ENCODE results near the gene HFE. TPM values are rescaled to one million over a fixed set of nuclear protein-coding genes. Genes with fewer than 3 reads are reported as not detected.

Gene HFE
- total and polyA plus RNA-seq, 2 of the 13 experiments (the other 11 are each of a cell fraction or from before 2014, with no cell fraction given), result 3.7 to 6.3 TPM

DNA sequence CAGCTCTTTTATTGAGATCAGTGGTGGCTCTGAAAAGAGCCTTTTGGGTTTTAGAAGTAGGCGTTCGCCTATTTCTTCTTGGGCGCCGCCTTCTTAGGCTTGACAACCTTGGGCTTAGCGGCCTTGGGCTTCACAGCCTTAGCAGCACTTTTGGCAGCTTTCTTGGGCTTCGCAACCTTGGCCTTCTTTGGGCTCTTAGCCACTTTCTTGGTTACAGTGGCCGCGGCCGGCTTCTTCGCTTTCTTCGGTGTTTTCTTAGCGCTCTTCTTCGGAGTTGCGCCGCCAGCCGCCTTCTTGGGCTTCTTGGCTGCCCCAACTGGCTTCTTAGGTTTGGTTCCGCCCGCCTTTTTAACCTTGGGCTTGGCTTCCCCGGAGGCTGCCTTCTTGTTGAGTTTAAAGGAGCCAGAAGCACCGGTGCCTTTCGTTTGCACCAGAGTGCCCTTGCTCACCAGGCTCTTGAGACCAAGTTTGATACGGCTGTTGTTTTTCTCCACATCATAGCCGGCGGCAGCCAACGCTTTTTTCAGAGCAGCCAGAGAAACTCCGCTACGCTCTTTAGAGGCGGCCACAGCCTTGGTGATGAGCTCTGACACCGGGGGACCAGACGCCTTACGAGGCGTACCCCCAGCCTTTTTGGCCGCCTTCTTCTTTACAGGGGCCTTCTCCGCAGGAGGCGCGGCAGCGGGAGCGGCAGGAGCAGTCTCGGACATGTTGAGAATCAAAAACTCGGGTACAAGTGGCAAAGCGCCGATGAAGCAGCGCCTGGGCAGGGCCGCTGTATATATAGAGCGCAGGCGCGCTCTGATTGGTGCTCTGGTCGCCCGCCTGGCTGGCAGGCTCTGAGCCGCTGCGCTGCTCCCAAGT is 31.3 kb upstream of the HFE start (continued):
- TF ChIP-seq, protein P1, sequence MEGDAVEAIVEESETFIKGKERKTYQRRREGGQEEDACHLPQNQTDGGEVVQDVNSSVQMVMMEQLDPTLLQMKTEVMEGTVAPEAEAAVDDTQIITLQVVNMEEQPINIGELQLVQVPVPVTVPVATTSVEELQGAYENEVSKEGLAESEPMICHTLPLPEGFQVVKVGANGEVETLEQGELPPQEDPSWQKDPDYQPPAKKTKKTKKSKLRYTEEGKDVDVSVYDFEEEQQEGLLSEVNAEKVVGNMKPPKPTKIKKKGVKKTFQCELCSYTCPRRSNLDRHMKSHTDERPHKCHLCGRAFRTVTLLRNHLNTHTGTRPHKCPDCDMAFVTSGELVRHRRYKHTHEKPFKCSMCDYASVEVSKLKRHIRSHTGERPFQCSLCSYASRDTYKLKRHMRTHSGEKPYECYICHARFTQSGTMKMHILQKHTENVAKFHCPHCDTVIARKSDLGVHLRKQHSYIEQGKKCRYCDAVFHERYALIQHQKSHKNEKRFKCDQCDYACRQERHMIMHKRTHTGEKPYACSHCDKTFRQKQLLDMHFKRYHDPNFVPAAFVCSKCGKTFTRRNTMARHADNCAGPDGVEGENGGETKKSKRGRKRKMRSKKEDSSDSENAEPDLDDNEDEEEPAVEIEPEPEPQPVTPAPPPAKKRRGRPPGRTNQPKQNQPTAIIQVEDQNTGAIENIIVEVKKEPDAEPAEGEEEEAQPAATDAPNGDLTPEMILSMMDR (CRISPR knock-in tag; IDR thresholded peaks at IDR 0.05), result no peak; the same call in 1 of the 2 replicates
- TF ChIP-seq SIN3A (IDR thresholded peaks at IDR 0.05; ENCODE audit: borderline replicate concordance, low read depth, low read length) (peak; percentile 92), ZC3H4 (CRISPR knock-in tag; IDR thresholded peaks at IDR 0.05; ENCODE audit: borderline replicate concordance) (peak; percentile 100), ZBTB20 (CRISPR knock-in tag; IDR thresholded peaks at IDR 0.05; ENCODE audit: borderline replicate concordance, low read depth) (peak; percentile 90), IKZF4 (CRISPR knock-in tag; IDR thresholded peaks at IDR 0.05; ENCODE audit: borderline replicate concordance, low read depth, not compliant biosample characterization) (peak; percentile 47), ZNF430 (CRISPR knock-in tag; IDR thresholded peaks at IDR 0.05) (peak; percentile 91), POLR2G (IDR thresholded peaks at IDR 0.05; ENCODE audit: low read depth, low read length) (peak; percentile 97), ZIK1 (CRISPR knock-in tag; IDR thresholded peaks at IDR 0.05; ENCODE audit: borderline replicate concordance, low read depth) (peak; percentile 16; the same call in 1 of the 2 replicates), ZNF24 (IDR thresholded peaks at IDR 0.05) (no peak), ETV6 (CRISPR knock-in tag; conservative IDR thresholded peaks at IDR 0.05) (peak; percentile 81), ZNF224 (CRISPR knock-in tag; IDR thresholded peaks at IDR 0.05) (peak; percentile 84), MTA3 (CRISPR knock-in tag; IDR thresholded peaks at IDR 0.05) (0 out of 2 replicates have a peak, but pooled peaks have one; percentile 6), HNRNPUL1 (IDR thresholded peaks at IDR 0.05; ENCODE audit: low read depth, low read length) (no peak), YY1 (IDR thresholded peaks at IDR 0.05; ENCODE audit: insufficient read depth, insufficient replicate concordance, low read depth, low read length) (peak; percentile 76), RAD21 (CRISPR knock-in tag; IDR thresholded peaks at IDR 0.05) (peak; percentile 26; the same call in 1 of the 2 replicates), ZNF501 (CRISPR knock-in tag; IDR thresholded peaks at IDR 0.05) (peak; percentile 93), ATAD3A (CRISPR knock-in tag; IDR thresholded peaks at IDR 0.05) (no peak), PAF1 (CRISPR knock-in tag; IDR thresholded peaks at IDR 0.05) (peak; percentile 85; the same call in 1 of the 2 replicates)
- TF ChIP-seq, protein P2, sequence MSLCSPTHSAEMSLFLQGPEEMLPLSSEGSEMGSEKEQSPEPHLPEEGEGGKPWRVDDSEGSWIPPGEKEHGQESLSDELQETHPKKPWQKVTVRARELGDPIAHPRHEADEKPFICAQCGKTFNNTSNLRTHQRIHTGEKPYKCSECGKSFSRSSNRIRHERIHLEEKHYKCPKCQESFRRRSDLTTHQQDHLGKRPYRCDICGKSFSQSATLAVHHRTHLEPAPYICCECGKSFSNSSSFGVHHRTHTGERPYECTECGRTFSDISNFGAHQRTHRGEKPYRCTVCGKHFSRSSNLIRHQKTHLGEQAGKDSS (CRISPR knock-in tag; IDR thresholded peaks at IDR 0.05; ENCODE audit: borderline replicate concordance, low read depth), result peak; percentile 66; the same call in 1 of the 2 replicates
- TF ChIP-seq, protein P3, sequence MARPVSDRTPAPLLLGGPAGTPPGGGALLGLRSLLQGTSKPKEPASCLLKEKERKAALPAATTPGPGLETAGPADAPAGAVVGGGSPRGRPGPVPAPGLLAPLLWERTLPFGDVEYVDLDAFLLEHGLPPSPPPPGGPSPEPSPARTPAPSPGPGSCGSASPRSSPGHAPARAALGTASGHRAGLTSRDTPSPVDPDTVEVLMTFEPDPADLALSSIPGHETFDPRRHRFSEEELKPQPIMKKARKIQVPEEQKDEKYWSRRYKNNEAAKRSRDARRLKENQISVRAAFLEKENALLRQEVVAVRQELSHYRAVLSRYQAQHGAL (CRISPR knock-in tag; IDR thresholded peaks at IDR 0.05; ENCODE audit: not compliant biosample characterization), result no peak
- TF ChIP-seq, protein P4, sequence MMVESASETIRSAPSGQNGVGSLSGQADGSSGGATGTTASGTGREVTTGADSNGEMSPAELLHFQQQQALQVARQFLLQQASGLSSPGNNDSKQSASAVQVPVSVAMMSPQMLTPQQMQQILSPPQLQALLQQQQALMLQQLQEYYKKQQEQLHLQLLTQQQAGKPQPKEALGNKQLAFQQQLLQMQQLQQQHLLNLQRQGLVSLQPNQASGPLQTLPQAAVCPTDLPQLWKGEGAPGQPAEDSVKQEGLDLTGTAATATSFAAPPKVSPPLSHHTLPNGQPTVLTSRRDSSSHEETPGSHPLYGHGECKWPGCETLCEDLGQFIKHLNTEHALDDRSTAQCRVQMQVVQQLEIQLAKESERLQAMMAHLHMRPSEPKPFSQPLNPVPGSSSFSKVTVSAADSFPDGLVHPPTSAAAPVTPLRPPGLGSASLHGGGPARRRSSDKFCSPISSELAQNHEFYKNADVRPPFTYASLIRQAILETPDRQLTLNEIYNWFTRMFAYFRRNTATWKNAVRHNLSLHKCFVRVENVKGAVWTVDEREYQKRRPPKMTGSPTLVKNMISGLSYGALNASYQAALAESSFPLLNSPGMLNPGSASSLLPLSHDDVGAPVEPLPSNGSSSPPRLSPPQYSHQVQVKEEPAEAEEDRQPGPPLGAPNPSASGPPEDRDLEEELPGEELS (CRISPR knock-in tag; IDR thresholded peaks at IDR 0.05), result no peak
- TF ChIP-seq, protein P5, sequence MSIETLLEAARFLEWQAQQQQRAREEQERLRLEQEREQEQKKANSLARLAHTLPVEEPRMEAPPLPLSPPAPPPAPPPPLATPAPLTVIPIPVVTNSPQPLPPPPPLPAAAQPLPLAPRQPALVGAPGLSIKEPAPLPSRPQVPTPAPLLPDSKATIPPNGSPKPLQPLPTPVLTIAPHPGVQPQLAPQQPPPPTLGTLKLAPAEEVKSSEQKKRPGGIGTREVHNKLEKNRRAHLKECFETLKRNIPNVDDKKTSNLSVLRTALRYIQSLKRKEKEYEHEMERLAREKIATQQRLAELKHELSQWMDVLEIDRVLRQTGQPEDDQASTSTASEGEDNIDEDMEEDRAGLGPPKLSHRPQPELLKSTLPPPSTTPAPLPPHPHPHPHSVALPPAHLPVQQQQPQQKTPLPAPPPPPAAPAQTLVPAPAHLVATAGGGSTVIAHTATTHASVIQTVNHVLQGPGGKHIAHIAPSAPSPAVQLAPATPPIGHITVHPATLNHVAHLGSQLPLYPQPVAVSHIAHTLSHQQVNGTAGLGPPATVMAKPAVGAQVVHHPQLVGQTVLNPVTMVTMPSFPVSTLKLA (IDR thresholded peaks at IDR 0.05), result no peak
